Measurements from ENCODE around the gene CPSF3. TPM values are rescaled to one million over a fixed set of nuclear protein-coding genes. Genes with fewer than 3 reads are reported as not detected.

CPSF3 gene
- total and polyA plus RNA-seq, 2 of the 13 experiments (the other 11 are each of a cell fraction or from before 2014, with no cell fraction given): 19.8 to 93.0 TPM

GRCh38 chr2:9420495-9420894 lies 3.0 kb upstream of the CPSF3 start (continued):
- TF ChIP-seq USF2 (IDR thresholded peaks at IDR 0.05; ENCODE audit: low read depth, low read length): no peak
- no peak for TF ChIP-seq USF2 (CRISPR knock-in tag; IDR thresholded peaks at IDR 0.05; ENCODE audit: borderline replicate concordance)
- TF ChIP-seq ZNF678 (CRISPR knock-in tag; IDR thresholded peaks at IDR 0.05): no peak
- TF ChIP-seq GTF3A (CRISPR knock-in tag; conservative IDR thresholded peaks at IDR 0.05): no peak
- TF ChIP-seq ZNF569 (CRISPR knock-in tag; IDR thresholded peaks at IDR 0.05; ENCODE audit: borderline replicate concordance): no peak
- no peak for TF ChIP-seq ZNF180 (CRISPR knock-in tag; IDR thresholded peaks at IDR 0.05; ENCODE audit: borderline replicate concordance, low read depth)
- TF ChIP-seq EED (CRISPR knock-in tag; IDR thresholded peaks at IDR 0.05): no peak
- TF ChIP-seq NCOA5 (CRISPR knock-in tag; IDR thresholded peaks at IDR 0.05): no peak
- TF ChIP-seq ZNF362 (CRISPR knock-in tag; IDR thresholded peaks at IDR 0.05; ENCODE audit: borderline replicate concordance): no peak
- TF ChIP-seq TEAD2 (CRISPR knock-in tag; IDR thresholded peaks at IDR 0.05): no peak
- peak; percentile 80; the same call in 1 of the 2 replicates for TF ChIP-seq ZFP90 (CRISPR knock-in tag; IDR thresholded peaks at IDR 0.05; ENCODE audit: borderline replicate concordance)
- TF ChIP-seq ZNF224 (CRISPR knock-in tag; IDR thresholded peaks at IDR 0.05): no peak
- no peak for TF ChIP-seq PRDM4 (CRISPR knock-in tag; IDR thresholded peaks at IDR 0.05; ENCODE audit: borderline replicate concordance)
- no peak for TF ChIP-seq ETV6 (CRISPR knock-in tag; conservative IDR thresholded peaks at IDR 0.05)
- no peak for TF ChIP-seq ZNF281 (CRISPR knock-in tag; IDR thresholded peaks at IDR 0.05; ENCODE audit: borderline replicate concordance)
- no peak for TF ChIP-seq REL (CRISPR knock-in tag; conservative IDR thresholded peaks at IDR 0.05)
- no peak for TF ChIP-seq SIX1 (CRISPR knock-in tag; IDR thresholded peaks at IDR 0.05; ENCODE audit: borderline replicate concordance)
- TF ChIP-seq, protein P1, sequence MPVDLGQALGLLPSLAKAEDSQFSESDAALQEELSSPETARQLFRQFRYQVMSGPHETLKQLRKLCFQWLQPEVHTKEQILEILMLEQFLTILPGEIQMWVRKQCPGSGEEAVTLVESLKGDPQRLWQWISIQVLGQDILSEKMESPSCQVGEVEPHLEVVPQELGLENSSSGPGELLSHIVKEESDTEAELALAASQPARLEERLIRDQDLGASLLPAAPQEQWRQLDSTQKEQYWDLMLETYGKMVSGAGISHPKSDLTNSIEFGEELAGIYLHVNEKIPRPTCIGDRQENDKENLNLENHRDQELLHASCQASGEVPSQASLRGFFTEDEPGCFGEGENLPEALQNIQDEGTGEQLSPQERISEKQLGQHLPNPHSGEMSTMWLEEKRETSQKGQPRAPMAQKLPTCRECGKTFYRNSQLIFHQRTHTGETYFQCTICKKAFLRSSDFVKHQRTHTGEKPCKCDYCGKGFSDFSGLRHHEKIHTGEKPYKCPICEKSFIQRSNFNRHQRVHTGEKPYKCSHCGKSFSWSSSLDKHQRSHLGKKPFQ (CRISPR knock-in tag; IDR thresholded peaks at IDR 0.05; ENCODE audit: insufficient replicate concordance): no peak
- TF ChIP-seq, protein P2, sequence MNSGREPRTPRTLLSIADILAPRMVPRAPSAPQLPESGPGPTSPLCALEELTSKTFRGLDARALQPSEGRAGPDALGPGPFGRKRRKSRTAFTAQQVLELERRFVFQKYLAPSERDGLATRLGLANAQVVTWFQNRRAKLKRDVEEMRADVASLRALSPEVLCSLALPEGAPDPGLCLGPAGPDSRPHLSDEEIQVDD (CRISPR knock-in tag; IDR thresholded peaks at IDR 0.05; ENCODE audit: borderline replicate concordance): no peak
